ENCODE results near the gene ZNF155. TPM values are rescaled to one million over a fixed set of nuclear protein-coding genes. Genes with fewer than 3 reads are reported as not detected.

ZNF155 gene
- total RNA-seq, 4 donors from 2014 or later, result 4.2 to 7.2 (median 5.1) TPM

- 96% methylated on average over 3 of the region's 3 CpGs for WGBS, 2 donors
- TF ChIP-seq EP300 (IDR thresholded peaks at IDR 0.05) (no peak), CTCF (IDR thresholded peaks at IDR 0.05) (no peak), POLR2A (IDR thresholded peaks at IDR 0.05) (no peak)
Observed at GRCh38 chr19:43957891-43958290, 26.1 kb upstream of the ZNF155 start.

GRCh38 chr19:43960411-43960810 lies 23.6 kb upstream of the ZNF155 start:
- Histone ChIP-seq H3K4me3 (no peak overlapping the region), H3K9me3 (peaks cover 0 to 100% (median 53%) of the 10 kb centered on the region in 4 donors)
- 72 to 73% methylated on average over 4 of the region's 4 CpGs for WGBS, 2 donors

More at GRCh38 chr19:43957891-43958290, 26.1 kb upstream of the ZNF155 start:
- peaks cover 0 to 99% (median 6%) of the 10 kb centered on the region in 3 donors for H3K36me3 ChIP-seq
- DNase-seq (ENCODE audit: low spot score in 2 of 2), result no peak
- no peaks in the 10 kb centered on the region for H3K27me3 ChIP-seq
- no peaks in the 10 kb centered on the region for H3K4me1 ChIP-seq
- peaks cover 0 to 99% (median 43%) of the 10 kb centered on the region in 4 donors for H3K9me3 ChIP-seq
- no peak overlapping the region for H3K27ac ChIP-seq
- H3K4me3 ChIP-seq, result no peak overlapping the region

GRCh38 chr19:43966079-43966694 lies 17.8 kb upstream of the ZNF155 start:
- Histone ChIP-seq H3K36me3 (peaks cover 19 to 98% (median 35%) of the 10 kb centered on the region in 3 donors), H3K27me3 (no peaks in the 10 kb centered on the region), H3K4me1 (no peaks in the 10 kb centered on the region), H3K4me3 (no peak overlapping the region), H3K27ac (no peak overlapping the region), H3K9me3 (peaks cover 12 to 100% (median 70%) of the 10 kb centered on the region in 4 donors)
- DNase-seq (ENCODE audit: low spot score in 2 of 2), result no peak
- TF ChIP-seq POLR2A (IDR thresholded peaks at IDR 0.05) (no peak), EP300 (IDR thresholded peaks at IDR 0.05) (no peak), CTCF (IDR thresholded peaks at IDR 0.05) (no peak)
- 97 to 98% methylated on average over 3 of the region's 3 CpGs for WGBS, 2 donors

More at GRCh38 chr19:43960411-43960810, 23.6 kb upstream of the ZNF155 start:
- no peak for DNase-seq (ENCODE audit: low spot score in 2 of 2)
- Histone ChIP-seq H3K4me1 (no peaks in the 10 kb centered on the region), H3K36me3 (peaks cover 8 to 99% (median 15%) of the 10 kb centered on the region in 3 donors), H3K27me3 (no peaks in the 10 kb centered on the region), H3K27ac (no peak overlapping the region)
- TF ChIP-seq CTCF (IDR thresholded peaks at IDR 0.05) (no peak), EP300 (IDR thresholded peaks at IDR 0.05) (no peak), POLR2A (IDR thresholded peaks at IDR 0.05) (no peak)

- Histone ChIP-seq H3K4me3 (no peak overlapping the region), H3K36me3 (peaks cover 0 to 22% (median 0%) of the 10 kb centered on the region in 3 donors), H3K27me3 (no peaks in the 10 kb centered on the region), H3K27ac (no peak overlapping the region), H3K9me3 (peaks cover 4 to 100% (median 50%) of the 10 kb centered on the region in 4 donors), H3K4me1 (no peaks in the 10 kb centered on the region)
- no peak for DNase-seq (ENCODE audit: low spot score in 2 of 2)
- 92 to 93% methylated on average over 1 of the region's 1 CpG for WGBS, 2 donors
- TF ChIP-seq POLR2A (IDR thresholded peaks at IDR 0.05) (no peak), EP300 (IDR thresholded peaks at IDR 0.05) (no peak), CTCF (IDR thresholded peaks at IDR 0.05) (no peak)
Observed at GRCh38 chr19:43976732-43977131, 7.3 kb upstream of the ZNF155 start.

GRCh38 chr19:43983544-43983911 lies 460 bp upstream of the ZNF155 start:
- TF ChIP-seq CTCF (IDR thresholded peaks at IDR 0.05) (no peak), EP300 (IDR thresholded peaks at IDR 0.05) (no peak)
- peaks cover 0 to 56% (median 14%) of the 10 kb centered on the region in 4 donors for H3K9me3 ChIP-seq
- peaks cover 0 to 14% (median 7%) of the 10 kb centered on the region in 4 donors for H3K4me1 ChIP-seq
- no peak for DNase-seq (ENCODE audit: low spot score in 2 of 2)
- 77 to 80% methylated on average over 2 of the region's 2 CpGs for WGBS, 2 donors
- H3K27me3 ChIP-seq, result no peaks in the 10 kb centered on the region
- peak overlapping the region; percentile 46 to 79 (median 58) for H3K4me3 ChIP-seq
- peak overlapping the region in 1 of 4 donors; percentile 81 for H3K27ac ChIP-seq
- H3K36me3 ChIP-seq, result peaks cover 0 to 27% (median 0%) of the 10 kb centered on the region in 3 donors

Measured in tibial nerve (tissue), 4 donors.